GM19468 (cell line): ENCODE results near the gene TTC23.
"Not testable (repeated sequence)": the region's sequence is repeated elsewhere in the genome, so short reads cannot be mapped to it uniquely, and the experiment has no call there.

Experiments used
- ATAC-seq: cut with Tn5 transposase; IDR thresholded peaks from one replicate; pipeline ENCODE4 v1.9.1; 2021; ENCODE audit warnings: mild to moderate bottlenecking, moderate library complexity, moderate number of reproducible peaks; ENCODE audit not compliant: unreplicated experiment; ENCODE audit errors: extremely low read depth

The TTC23 gene

DNA sequence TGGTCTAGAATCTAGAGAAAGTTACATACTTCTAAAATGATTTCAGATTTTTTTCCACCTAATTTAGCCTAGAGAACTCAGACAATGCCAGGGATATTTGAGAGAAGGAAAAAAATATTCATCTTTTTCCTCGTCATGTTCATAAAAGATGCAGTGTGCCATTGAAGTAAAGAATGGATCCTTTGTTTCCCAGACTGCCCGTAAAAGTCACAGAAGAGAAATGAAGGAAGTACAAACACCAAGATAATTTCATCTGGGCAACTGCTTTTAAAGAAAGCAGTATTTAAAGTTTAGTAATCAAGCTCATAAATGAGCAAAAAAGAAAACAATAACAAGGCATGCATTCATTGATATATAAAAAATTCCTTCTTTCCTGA is 47.2 kb downstream of the TTC23 start:
- ATAC-seq, result no peak

DNA sequence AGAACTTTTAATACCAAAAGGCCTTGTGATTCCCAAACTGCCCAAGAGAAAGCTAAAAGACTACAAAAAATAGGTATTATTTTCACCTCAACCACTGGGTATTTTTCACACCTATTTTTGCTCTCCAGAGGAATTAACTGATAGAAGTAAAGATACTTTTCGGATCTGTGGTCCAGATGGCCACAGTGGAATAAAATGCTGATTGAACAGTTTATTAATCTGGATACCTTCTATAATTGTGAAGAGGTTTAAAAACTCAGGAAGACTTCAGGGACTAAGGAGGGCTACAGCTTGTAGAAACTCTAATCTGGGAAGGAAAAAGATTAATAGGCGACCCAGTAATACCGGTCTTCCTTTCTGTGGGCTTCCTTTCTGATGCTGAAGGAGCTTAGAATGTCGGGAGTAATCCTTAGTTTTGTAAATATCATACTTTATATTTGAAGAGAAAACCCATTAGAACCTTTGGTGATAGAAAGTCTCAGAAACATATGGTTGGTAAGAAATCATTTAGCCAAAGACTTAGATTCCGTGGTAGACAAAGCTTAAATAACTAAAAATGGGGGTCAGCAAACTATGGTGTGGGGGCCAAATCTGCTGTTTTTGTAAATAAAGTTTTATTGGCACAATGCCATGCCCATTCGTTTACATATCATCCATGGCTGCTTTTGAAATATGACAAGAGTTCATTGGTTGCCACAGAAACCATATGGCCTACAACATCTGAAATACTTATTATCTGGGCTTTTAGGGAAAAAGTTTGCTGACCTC is 47.8 kb downstream of the TTC23 start:
- no peak for ATAC-seq

DNA sequence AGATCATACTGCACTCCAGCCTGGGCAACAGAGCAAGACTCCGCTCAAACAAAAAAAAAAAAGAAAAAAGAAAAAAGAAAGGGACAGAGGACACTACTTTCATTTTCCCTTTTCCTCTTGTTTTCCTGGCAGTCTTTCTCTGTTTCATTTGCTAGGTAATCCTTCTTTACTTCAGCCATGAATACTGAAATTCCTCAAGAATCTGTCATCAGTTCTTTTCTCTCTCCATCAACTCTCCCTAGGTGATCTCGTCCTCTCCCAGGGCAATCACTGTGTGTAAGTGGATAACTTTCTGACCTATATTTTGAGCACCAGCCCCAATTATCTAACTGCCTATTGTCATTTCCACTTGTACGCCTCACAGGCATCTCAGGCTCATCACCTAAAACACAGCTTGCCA is 51.5 kb downstream of the TTC23 start:
- ATAC-seq, result no peak

DNA sequence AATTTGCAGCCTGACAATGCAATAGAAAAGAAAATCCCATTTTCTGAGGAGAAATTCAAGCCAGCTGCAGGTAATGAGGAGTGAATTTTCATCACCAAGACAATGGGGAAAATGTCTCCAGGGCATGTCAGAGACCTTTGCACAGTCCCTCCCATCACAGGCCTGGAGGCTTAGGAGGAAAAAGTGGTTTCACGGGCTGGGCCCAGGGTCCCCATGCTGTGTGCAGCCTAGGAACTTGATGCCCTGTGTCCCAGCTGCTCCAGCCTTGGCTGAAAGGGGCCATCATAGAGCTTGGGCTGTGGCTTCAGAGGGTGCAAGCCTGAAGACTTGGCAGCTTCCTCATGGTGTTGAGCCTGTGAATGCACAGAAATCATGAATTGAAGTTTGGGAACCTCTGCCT is 57.2 kb downstream of the TTC23 start:
- not testable (repeated sequence) for ATAC-seq

DNA sequence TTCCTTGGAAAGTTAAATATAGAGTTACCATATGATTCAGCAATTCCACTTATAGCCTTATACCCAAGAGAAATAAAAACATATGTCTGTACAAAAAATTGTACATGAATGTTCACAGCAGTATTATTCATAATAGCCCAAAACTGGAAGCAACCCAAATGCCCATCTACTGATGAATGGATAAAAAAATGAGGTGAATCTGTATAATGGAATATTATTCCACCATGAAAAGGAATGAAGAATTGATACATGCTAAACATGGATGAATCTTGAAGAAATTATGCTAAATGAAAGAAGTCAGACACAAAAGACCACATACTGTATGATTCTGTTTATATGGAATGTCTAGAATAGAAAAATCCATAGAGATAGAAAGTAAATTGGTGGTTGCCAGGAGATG is 61.4 kb downstream of the TTC23 start:
- ATAC-seq, result no peak

DNA sequence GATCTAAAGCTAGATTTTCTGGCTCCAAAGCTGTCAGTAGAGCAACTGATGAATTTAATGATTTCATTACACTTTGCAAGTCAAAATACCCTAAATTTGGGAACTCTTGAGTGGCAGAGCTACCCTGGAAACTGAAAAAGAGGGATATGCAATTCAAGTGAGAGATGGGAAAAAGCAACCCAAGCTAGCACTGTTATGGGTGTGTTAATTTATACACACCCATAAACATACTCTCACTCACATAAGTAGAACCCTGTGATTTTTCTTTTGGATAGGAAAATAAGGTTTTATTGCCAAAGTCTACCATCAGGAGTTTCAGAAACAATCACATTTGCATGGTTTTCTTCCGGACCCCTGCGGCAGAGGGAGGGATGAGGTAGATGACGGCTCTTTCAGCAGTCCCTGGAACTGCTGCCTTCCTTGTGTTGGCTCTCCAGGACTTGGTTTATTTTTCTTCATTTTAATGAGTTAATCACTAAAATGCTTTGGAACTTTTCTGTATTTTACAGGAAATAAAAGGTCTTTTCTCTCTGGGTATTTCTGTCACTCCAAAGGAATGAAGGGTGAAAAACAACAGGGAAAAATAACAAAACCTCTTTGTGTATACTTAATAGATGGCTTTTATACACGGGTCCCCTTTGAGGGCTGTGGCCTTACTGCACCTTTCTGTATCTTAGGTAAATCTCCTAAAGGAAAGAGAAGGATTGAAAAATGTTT is 63.8 kb downstream of the TTC23 start:
- no peak for ATAC-seq

DNA sequence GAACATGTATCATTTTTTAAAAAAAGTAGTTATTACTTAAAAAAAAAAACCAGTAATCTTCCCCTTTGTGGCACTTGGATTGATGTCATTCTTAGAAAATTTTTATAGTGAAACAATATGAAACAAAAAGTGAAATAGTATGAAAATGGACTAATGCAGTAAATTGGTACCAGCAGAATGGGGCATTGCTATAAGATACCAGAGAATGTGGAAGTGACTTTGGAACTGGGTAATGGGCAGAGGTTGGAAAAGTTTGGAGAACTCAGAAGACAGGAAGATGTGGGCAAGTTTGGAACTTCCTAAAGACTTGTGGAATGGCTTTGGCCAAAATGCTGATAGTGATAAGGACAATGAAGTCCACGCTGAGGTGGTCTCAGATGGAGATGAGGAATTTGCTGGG is 66.6 kb downstream of the TTC23 start:
- no peak for ATAC-seq

DNA sequence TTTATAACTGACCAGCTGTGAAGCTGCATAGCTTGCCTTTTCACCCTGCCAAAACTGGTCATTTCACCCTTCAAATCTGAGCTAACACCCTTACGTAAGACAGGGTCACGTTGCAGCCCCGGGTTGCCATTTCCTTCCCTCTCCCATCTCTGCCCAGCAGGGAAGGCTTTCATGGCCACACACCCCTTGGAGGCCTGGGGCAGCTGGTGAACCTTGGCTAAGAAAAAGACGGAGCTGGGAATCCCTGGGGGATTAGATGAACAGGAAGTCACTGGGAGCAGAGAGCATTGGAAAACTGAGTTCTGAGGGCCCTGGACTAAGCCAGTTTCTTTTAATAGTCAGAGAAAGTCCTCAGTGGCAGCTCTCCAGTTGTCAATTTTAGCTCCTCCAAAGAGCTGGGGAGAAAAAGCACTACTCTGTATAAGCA is 67.8 kb downstream of the TTC23 start:
- ATAC-seq, result no peak

DNA sequence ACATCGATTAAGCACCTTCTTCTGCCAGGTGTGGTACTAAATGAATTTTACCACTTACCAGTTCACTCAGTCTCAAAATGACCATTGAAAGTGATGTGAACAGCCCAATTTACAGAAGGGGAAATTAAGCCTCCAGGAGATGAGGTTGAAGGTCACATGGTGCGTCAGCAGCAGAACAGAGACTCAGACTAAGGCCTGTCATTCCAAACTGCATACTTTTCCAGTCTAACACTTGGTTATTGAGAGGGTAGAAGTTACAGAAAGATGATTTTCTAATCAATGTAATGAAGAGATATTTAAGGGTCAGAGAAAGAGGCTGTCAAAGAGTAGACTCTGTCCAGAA is 68.4 kb downstream of the TTC23 start:
- ATAC-seq, result no peak

DNA sequence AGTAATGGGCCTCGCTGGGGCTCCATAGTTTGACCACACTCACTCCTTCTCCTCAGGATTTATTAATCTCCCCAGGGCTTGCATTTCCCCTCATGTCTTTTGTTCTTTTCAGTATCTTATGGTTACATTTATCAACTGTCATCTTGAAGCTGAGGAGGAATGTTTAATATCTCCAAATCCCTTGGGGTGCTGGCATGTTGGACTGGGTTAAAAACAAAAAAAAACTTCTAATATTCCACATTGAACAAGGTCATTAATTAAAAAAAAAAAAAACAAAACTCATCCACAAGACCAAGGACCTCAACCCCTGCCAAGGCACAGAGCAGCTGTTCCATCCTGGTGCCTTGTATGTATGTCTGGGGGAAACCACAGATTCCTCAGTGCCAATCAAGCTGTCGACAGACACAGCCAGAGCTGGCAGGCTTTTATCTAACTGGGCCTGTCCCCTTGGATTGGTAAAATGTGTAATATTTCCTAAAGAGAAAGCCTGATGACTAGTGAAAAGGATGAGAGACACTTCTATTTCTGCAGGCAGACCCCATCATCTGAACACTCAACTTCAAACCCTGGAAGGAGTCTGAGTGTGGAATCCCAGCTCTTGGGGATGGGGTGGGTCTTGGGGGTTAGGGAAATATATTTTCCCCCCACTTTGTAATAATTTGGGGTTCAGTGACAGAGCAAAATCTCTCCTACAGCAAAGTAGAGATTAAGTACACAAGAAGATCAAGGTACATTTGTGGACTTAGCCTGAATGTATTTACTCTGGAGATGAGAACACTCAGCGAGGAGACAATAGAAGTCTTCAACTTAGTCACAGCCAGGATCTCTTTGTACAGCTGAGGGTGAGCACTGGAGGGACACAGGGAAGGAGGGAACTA is 69.1 kb downstream of the TTC23 start:
- ATAC-seq, result no peak

DNA sequence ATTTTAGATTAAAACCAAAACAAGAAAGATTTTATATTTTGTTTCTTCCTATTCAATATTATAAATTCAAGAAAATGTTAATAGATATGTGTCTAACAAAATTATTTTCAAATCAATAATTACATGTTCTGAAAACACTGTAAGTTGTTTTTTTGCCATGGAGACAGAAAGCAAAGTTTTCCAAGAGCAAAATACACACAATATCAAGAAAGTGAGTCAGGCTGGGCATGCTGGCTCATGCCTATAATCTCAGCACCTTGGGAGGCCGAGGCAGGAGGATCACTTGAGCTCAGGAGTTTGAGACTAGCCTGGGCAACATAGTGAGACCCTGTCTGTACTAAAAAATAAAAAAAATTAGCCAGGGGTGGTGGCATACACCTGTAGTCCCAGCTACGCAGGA is 71.7 kb downstream of the TTC23 start:
- ATAC-seq, result no peak

DNA sequence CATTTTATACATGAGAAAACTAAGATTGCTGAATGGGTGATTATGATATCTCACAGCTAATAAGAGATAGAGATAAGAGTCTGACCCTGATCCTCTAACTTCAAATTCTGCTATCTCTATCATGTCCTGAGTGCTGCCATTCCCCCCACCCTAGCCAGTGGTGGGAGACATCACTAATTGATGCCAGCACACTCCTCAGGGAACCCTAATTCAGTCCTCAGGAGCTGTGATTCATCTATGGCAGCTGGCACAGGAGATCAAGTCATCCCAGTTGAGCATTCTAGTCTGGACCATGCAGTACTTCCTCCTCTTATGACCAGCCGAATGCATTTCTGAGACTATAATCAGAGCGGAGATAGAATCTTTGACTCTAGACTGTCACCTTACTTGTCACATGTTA is 72.6 kb downstream of the TTC23 start:
- no peak for ATAC-seq

DNA sequence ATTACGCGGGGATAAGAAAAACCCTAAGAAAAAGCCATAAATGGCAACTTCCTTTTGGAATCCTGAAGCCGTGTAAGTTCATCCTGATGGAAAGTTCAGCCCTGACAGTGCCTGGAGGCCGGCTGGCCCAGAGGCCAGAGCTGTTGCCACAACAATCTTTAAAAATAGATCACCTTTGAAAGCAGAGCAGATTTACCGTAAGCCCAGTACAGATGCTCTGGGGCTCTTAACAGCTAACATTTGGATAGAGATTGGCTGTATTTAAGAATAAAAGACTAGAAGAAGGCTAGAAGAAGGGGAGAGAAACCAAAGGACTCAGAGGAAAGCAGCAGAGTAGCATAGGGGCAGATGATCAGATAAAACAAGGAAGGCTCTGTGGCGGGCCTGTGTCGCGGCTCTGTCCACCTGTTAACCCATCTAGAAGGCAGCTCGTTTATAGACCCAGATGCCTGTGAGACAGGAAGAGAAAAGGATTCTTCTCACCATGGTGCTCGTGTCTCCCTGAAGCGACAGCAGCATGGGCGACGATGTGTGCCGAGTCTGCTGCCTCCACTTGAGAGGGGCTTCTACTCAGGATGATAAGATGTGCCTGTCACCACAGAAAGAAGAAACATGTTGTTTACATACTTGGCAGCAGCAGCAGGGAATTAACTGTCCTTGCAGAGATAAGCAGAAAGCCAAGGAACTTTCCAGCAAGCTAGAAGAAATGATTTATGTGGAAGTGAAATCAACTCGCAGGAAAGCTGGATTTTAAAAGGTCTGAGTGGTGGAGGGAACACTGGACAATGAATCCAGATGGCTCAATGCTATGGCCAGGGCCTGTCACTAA is 74.6 kb downstream of the TTC23 start:
- ATAC-seq, result no peak

DNA sequence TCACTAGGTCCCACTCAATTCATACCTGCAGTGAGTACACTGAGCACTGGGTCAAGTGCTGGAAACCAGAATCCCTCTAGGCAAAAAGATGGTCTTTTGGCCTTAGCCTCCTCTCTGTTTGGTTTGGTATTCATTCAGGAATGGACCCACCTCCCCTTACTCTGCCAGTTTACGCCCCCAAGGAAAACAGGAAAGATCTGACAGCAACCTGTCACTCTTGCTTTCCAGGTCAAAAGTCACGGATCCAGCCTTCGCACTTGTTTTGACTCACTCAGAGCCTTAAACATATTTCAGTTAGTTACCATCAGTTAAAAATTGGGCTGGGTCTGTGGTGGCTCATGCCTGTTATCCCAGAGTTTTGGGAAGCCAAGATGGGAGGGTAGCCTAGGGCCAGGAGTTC is 76.4 kb downstream of the TTC23 start:
- ATAC-seq, result no peak

DNA sequence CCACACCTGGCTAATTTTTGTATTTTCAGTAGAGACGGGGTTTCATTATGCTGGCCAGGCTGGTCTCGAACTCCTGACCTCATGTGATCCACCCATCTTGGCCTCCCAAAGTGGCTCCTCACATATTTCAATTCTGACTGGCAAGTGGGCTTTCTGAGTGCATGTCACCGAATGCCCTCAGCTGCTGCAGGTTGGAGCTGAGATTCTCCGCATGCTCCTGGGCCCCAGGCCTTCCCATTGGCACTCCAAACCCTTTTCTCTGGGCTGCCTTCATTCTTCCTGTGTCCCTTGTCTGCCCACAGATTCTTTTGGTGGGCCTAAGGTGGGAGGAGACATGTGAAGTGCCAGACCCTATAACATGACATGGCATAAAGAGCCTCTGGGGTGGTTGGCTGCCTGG is 77.2 kb downstream of the TTC23 start:
- ATAC-seq, result no peak

DNA sequence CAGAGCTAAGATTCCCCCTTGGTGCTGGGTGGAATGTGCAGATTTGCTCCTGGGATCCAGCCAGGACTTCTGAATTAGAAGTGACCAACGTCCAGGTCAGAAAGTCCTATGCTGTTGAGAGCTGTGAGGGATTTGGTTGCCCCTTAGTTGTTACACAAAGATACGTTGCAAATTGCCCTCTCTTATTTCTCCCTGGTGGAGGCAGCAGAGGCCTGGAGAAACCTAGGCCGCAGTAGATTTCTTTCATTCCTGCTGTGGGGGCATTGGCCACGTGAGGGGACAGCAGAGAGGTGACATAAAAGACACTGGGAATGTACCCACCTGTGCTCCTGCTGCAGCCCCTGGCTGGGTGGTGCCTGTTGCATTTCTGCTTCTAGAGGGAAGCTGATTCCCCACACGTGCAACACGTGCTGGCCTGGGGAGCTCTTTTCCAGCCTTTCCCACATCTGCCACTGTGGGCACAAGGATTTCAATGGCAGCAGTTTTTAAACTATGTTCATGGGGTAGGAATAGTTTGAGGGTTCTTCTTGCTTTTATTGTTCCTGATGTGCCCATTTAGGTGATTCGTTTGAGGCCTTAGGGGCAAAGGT is 78.8 kb downstream of the TTC23 start:
- ATAC-seq, result no peak

DNA sequence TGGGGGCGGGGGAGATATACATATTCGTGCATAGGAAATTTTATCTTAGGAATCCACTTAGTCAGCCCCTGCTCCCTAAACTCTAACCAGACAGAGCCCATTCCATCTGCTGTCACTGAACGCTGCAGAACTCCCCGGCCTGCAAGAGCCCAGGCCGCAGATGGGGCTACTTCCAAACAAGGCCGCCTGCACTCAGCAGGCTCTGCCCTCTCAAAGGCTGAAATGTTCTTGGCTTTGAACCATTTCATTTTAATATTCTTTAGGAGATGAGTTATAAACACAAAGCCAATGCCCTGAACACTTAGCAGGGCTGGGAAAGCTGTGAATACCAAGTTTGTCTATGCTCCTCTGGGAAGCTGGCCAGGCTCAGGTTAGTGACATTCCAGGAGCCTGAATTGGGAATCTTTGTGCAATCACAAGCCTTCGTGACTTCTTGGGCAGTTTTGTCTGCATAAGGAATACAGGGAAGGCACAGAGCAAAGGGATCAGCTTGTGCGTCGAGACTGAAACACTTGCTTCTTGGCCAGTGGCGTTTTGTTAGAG is 79.5 kb downstream of the TTC23 start:
- ATAC-seq, result no peak

DNA sequence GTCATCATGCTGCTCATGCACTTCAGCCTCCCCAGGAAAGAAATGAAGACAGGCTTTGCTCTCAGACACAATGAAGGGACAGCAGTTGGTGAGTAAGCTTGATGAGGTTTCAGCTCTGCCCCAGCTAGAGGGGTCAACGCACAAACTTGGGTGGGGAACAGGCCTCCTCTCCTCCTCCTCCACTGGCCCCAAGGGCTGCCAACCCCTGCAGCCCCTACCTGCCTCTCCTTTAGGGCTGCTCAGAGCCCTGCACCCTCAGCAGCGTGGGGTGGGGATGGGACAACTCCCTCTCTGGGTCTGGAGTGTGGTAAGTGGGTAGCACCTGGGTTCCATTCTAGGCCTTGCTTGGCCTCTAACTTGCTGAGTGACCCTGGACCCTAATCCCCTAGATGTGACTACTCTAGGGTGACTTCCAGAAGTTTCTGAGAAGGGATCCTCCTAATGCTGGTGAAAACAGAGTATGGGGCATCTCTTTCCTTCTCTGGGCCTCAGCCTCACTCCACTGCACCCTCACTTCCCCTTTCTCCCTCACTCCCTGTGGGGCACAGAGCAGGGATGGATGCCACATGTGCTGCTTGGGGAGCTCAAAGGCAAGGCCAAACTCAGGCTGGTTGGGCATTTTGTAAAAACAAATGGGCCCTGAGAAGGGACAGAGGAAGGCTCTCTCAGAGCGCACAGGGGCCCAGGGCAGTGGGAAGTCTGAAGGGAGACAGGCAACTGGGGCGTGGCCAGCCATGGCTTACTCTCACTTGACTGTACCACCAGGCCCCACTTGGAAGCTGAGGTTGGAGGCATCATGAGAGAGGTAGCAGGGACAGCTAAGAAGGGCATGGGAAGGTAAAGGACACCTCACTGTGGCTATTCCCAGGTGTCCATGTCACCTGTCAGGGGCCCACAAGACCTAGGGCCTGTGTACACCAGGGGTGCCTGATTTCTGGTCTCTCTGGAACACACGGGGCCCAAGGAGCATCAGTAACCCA is 80.5 kb downstream of the TTC23 start:
- no peak for ATAC-seq
